Lower leg skin (tissue), 4 donors: ENCODE measurements around the gene RPLP2. TPM values are rescaled to one million over a fixed set of nuclear protein-coding genes. Genes with fewer than 3 reads are reported as not detected.

ENCODE experiments used
- DNase-seq, 2 donors: peaks; one replicate each; pipeline ENCODE4 v3.0.0-alpha.2; 2019; ENCODE audit warnings: low spot score in 2 of 2
- H3K4me3 ChIP-seq: fragments of 200-600 bp; sonication (generic); 2 replicates; pipeline ENCODE4 v1.5.1; 2017; ENCODE audit warnings: mild to moderate bottlenecking, low read depth; ENCODE audit not compliant: poor library complexity, severe bottlenecking
- POLR2A ChIP-seq, 2 donors: fragments of 450-650 bp; IDR thresholded peaks; one replicate each; pipeline ENCODE4 v1.6.1; 2016 to 2017; ENCODE audit warnings: antibody characterized with exemption in 2 of 2, mild to moderate bottlenecking in 1 of 2, moderate library complexity in 1 of 2
- WGBS, 2 donors: methylation state at CpG; one replicate each; pipeline ENCODE4 v1.1.5; 2018; 5-methylcytosine and 5-hydroxymethylcytosine counted together
- intact Hi-C: fragments of 100-400 bp; cut with DNase I; formaldehyde crosslinking; loops from one replicate; pipeline ENCODE4 v1.15.0; 2023; ENCODE audit warnings: low total_unique reads
- total RNA-seq, 4 donors: library from RNA; depleted of rRNA; stranded (reverse); fragments of >200 nt; gene quantifications; one replicate each; pipeline ENCODE4 v1.1.0, GENCODE V29; 2016
- TF ChIP-seq, protein P1 (sequence below), 3 donors: fragments of 450-650 bp; IDR thresholded peaks; one replicate each; pipeline ENCODE4 v1.5.1; 2016; ENCODE audit warnings: antibody characterized with exemption in 3 of 3, mild to moderate bottlenecking in 3 of 3, moderate library complexity in 2 of 3

The RPLP2 gene
- total RNA-seq, 4 donors from 2014 or later = 479 to 1,471 (median 745) TPM

GRCh38 chr11:841981-842369 is 32.2 kb downstream of the RPLP2 start:
- intact Hi-C loops = loop anchor here (5.0 kb wide), 1 partner anchor 210 kb away; no protein-coding TSS in a partner anchor
- H3K4me3 ChIP-seq = peak overlapping the region; percentile 97
- DNase-seq = no peak
- no peak for TF ChIP-seq POLR2A (IDR thresholded peaks at IDR 0.05)
- TF ChIP-seq, protein P1, sequence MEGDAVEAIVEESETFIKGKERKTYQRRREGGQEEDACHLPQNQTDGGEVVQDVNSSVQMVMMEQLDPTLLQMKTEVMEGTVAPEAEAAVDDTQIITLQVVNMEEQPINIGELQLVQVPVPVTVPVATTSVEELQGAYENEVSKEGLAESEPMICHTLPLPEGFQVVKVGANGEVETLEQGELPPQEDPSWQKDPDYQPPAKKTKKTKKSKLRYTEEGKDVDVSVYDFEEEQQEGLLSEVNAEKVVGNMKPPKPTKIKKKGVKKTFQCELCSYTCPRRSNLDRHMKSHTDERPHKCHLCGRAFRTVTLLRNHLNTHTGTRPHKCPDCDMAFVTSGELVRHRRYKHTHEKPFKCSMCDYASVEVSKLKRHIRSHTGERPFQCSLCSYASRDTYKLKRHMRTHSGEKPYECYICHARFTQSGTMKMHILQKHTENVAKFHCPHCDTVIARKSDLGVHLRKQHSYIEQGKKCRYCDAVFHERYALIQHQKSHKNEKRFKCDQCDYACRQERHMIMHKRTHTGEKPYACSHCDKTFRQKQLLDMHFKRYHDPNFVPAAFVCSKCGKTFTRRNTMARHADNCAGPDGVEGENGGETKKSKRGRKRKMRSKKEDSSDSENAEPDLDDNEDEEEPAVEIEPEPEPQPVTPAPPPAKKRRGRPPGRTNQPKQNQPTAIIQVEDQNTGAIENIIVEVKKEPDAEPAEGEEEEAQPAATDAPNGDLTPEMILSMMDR (IDR thresholded peaks at IDR 0.05) = no peak
- 1% methylated on average over 14 of the region's 27 CpGs for WGBS, 2 donors

- DNase-seq = peak; percentile 87 to 98
- WGBS, 2 donors = 1 to 2% methylated on average over 10 to 25 of the region's 87 CpGs
- TF ChIP-seq, protein P1 (IDR thresholded peaks at IDR 0.05) = no peak
- peak in 1 of 2 donors; percentile 68 for TF ChIP-seq POLR2A (IDR thresholded peaks at IDR 0.05)
- intact Hi-C loops = loop anchor here (5.0 kb wide), 1 partner anchor 210 kb away; no protein-coding TSS in a partner anchor
- peak within 1 kb of the TSS; percentile 97 for H3K4me3 ChIP-seq
These were observed 32.7 kb downstream of the RPLP2 start, which contains the start of the genes POLR2L and TSPAN4 for GRCh38 chr11:842370-843002. Gene POLR2L, minus strand, starts transcription at chr11:842529. Its CDS starts 21 bp downstream, at chr11:842508. Gene TSPAN4, plus strand, starts transcription at chr11:842852. Its CDS starts 7,453 bp downstream, at chr11:850305.

DNA sequence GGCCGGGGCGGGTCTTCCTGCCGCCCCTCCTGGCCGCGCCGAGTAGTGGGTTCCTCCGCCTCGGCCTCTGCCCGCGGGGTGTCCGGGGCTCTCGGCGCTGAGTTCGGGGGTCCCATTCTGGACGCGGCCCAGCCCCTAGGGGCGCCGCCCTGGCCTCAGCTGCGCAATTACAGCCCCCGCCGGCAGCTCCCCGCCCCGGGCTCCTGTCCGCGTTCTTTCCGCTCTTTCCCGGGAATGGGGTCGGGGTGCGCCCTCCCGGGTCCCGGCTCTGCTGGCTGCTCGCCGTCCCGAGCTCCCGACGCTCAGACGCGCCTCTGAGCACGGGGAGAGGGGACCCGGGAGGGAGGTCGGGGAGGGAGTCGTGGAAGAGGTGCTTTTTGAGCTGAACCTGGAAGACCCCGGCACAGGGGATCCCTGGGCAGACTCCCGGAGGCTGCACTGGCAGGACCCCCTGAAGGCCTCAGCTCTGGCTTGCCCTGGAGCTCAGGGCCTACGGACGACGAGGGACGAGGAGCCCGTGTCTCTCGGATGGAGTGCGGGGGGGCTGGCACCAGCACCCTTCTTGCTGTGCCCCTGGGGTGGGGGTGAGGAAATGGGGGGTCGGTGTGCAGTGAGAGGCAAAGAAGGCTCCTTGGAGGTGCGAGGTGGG is 33.4 kb downstream of the RPLP2 start:
- WGBS, 2 donors = 0% methylated on average over 19 to 37 of the region's 53 CpGs
- intact Hi-C loops = loop anchor here (5.0 kb wide), 1 partner anchor 209 kb away; no protein-coding TSS in a partner anchor
- TF ChIP-seq POLR2A (IDR thresholded peaks at IDR 0.05) = no peak
- TF ChIP-seq, protein P1 (IDR thresholded peaks at IDR 0.05) = no peak
- DNase-seq = no peak
- peak overlapping the region; percentile 97 for H3K4me3 ChIP-seq

GRCh38 chr11:843818-844692 is 34.3 kb downstream of the RPLP2 start:
- TF ChIP-seq, protein P1 (IDR thresholded peaks at IDR 0.05) = no peak
- no peak for TF ChIP-seq POLR2A (IDR thresholded peaks at IDR 0.05)
- 1 to 4% methylated on average over 16 to 22 of the region's 25 CpGs for WGBS, 2 donors
- intact Hi-C loops = loop anchor here (5.0 kb wide), 1 partner anchor 208 kb away; no protein-coding TSS in a partner anchor

More at GRCh38 chr11:843818-844692, 34.3 kb downstream of the RPLP2 start:
- peak overlapping the region; percentile 97 for H3K4me3 ChIP-seq
- DNase-seq = peak; percentile 95 to 99
